ENCODE measurements around the gene EIPR1. TPM values are rescaled to one million over a fixed set of nuclear protein-coding genes. Genes with fewer than 3 reads are reported as not detected.

The EIPR1 gene
- total RNA-seq, 1 experiment from 2014 or later, result 27.8 TPM

DNA sequence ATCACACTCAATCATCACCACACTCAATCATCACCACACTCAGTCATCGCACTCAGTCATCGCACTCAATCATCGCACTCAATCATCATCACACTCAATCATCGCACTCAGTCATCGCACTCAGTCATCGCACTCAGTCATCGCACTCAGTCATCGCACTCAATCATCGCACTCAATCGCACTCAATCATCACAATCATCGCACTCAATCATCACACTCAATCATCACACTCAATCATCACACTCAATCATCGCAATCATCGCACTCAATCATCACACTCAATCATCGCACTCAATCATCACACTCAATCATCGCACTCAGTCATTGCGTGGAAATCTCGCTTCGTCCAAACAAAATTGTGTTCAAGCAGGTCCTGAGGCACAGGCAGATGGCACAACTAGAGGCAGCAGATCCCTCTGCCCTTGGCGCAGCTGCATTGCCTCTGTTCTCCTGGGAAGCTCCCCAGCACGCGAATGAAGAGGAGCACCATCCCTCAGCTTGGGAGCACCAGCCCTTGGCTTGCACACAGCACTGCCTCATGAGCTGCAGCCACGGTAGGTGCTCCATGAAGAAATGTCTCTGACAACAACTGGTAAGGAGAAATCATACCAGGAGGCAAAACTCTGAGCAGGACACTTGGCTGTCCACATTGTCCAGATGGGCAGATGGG lies 108.1 kb downstream of the EIPR1 start:
- Mint-ChIP-seq H3K4me1 (peaks cover 24% of the 10 kb centered on the region in 2 experiments), H3K4me3 (no peak overlapping the region), H3K9me3 (peaks cover 0 to 3% of the 10 kb centered on the region in 2 experiments; a peak in 2 of 5 replicates), H3K36me3 (ENCODE audit: insufficient read depth in 1 of 3, low read depth in 3 of 3) (peaks cover 3 to 14% (median 13%) of the 10 kb centered on the region in 3 experiments; a peak in 4 of 7 replicates), H3K27ac (no peak overlapping the region), H3K27me3 (ENCODE audit: low read depth) (no peaks in the 10 kb centered on the region)
- no peak overlapping the region for H4K8ac ChIP-seq (replicated peaks; ENCODE audit: insufficient read length, low read depth, low read length)
- no peak overlapping the region for H2AFZ ChIP-seq (ENCODE audit: low read length)
- H4K5ac ChIP-seq (ENCODE audit: insufficient read length, low read depth, low read length), result no peak overlapping the region
- peaks cover 9% of the 10 kb centered on the region for H3K79me1 ChIP-seq (ENCODE audit: insufficient read depth, low read depth, low read length, poor library complexity, severe bottlenecking)
- no peak overlapping the region for H2BK12ac ChIP-seq (ENCODE audit: insufficient read length, low read depth, low read length)
- no peak overlapping the region for H2AK5ac ChIP-seq (ENCODE audit: insufficient read length, low read length)
- H3K27ac ChIP-seq (ENCODE audit: insufficient read length, low read depth, low read length), result no peak overlapping the region
- H3K27me3 ChIP-seq (ENCODE audit: insufficient read depth, low read length), result no peaks in the 10 kb centered on the region
- H3K23me2 ChIP-seq (ENCODE audit: insufficient read length, low read depth, low read length, poor library complexity, severe bottlenecking), result no peaks in the 10 kb centered on the region
- H3K4me2 ChIP-seq (ENCODE audit: insufficient read depth, insufficient read length, low read length), result no peak overlapping the region
- H3K23ac ChIP-seq (ENCODE audit: insufficient read length, low read depth, low read length), result no peak overlapping the region
- no peak overlapping the region for H3K18ac ChIP-seq (ENCODE audit: insufficient read length, low read depth, low read length)
- no peak for DNase-seq
- H3K79me2 ChIP-seq (ENCODE audit: insufficient read depth, low read length), result no peaks in the 10 kb centered on the region
- no peak overlapping the region for H2BK15ac ChIP-seq (ENCODE audit: low read depth, low read length)
- 100% methylated on average over 12 of the region's 22 CpGs for WGBS (ENCODE audit: extremely low coverage, insufficient read length, low lambda C conversion rate)
- H3K9ac ChIP-seq (ENCODE audit: extremely low read depth, insufficient read length, low read length), result no peak overlapping the region
- H3K56ac ChIP-seq (ENCODE audit: insufficient read length, low read depth, low read length), result no peak overlapping the region
- no peak overlapping the region for H2BK20ac ChIP-seq (ENCODE audit: low read depth, low read length, poor library complexity, severe bottlenecking)
- no peak overlapping the region for H3K14ac ChIP-seq (ENCODE audit: insufficient read depth, low read length)
- H4K20me1 ChIP-seq (ENCODE audit: control insufficient read depth, insufficient read depth, insufficient read length), result no peaks in the 10 kb centered on the region
- no peak overlapping the region for H3K4ac ChIP-seq (ENCODE audit: low read depth, low read length)
- no peak overlapping the region for H4K91ac ChIP-seq (ENCODE audit: insufficient read length, low read depth, low read length)
- no peak overlapping the region for H3T11ph ChIP-seq (ENCODE audit: low read length)
- no peak overlapping the region for H2BK5ac ChIP-seq (ENCODE audit: insufficient read length, low read length)
- no peak overlapping the region for H2BK120ac ChIP-seq (ENCODE audit: low read depth, low read length, poor library complexity, severe bottlenecking)
- no peaks in the 10 kb centered on the region; the same call in 1 of the 2 replicates for H3K4me1 ChIP-seq (ENCODE audit: insufficient read depth, low read length)
- TF ChIP-seq, protein P1, sequence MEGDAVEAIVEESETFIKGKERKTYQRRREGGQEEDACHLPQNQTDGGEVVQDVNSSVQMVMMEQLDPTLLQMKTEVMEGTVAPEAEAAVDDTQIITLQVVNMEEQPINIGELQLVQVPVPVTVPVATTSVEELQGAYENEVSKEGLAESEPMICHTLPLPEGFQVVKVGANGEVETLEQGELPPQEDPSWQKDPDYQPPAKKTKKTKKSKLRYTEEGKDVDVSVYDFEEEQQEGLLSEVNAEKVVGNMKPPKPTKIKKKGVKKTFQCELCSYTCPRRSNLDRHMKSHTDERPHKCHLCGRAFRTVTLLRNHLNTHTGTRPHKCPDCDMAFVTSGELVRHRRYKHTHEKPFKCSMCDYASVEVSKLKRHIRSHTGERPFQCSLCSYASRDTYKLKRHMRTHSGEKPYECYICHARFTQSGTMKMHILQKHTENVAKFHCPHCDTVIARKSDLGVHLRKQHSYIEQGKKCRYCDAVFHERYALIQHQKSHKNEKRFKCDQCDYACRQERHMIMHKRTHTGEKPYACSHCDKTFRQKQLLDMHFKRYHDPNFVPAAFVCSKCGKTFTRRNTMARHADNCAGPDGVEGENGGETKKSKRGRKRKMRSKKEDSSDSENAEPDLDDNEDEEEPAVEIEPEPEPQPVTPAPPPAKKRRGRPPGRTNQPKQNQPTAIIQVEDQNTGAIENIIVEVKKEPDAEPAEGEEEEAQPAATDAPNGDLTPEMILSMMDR (conservative IDR thresholded peaks at IDR 0.05), result no peak
- no peaks in the 10 kb centered on the region for H3K9me3 ChIP-seq (ENCODE audit: control insufficient read depth, low read depth, low read length)
